GM18508 (cell line): ENCODE measurements around the gene LONRF3.
"Not testable (repeated sequence)": the region's sequence is repeated elsewhere in the genome, so short reads cannot be mapped to it uniquely, and the experiment has no call there.

ENCODE experiments used
- ATAC-seq: cut with Tn5 transposase; IDR thresholded peaks from one replicate; pipeline ENCODE4 v1.9.1; 2021; ENCODE audit warnings: moderate number of reproducible peaks; ENCODE audit not compliant: insufficient read depth, unreplicated experiment

The LONRF3 gene

DNA sequence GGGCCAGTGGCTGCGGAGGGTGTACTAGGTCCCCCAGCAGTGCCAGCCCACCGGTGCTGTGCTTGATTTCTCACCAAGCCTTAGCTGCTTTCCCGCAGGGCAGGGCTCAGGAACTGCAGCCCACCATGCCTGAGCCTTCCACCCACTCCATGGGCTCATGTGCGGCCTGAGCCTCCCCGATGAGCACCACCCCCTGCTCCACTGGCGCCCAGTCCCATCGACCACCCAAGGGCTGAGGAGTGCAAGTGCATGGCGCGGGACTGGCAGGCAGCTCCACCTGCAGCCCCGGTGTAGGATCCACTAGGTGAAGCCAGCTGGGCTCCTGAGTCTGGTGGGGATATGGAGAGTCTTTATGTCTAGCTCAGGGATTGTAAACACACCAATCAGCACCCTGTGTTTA, 55.2 kb downstream of the LONRF3 start:
- not testable (repeated sequence) for ATAC-seq

GRCh38 chrX:119030990-119031389, 56.6 kb downstream of the LONRF3 start:
- no peak for ATAC-seq

GRCh38 chrX:119036107-119037029, 62.0 kb downstream of the LONRF3 start:
- no peak for ATAC-seq

- ATAC-seq, result no peak
Observed at GRCh38 chrX:119040432-119040831, 66.0 kb downstream of the LONRF3 start.

GRCh38 chrX:119041175-119041574, 66.8 kb downstream of the LONRF3 start:
- ATAC-seq, result no peak

DNA sequence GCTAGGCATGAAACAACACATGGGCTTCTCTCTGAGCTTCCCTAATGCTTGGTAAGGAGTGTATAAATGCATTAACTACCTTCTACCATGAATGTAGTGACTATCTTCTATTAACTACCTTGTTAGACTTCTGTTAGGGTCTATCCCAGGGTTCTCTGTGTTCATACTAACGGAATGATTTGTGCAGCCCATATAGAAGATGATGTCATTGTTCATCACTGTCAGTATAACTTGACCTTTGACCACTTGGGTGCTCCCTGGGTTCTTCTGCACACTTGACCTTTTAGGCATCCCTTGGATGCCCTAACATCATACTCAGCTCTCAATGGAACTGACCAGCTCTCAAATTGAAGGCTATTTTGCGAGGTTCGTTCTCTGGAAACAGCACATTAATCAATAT, 67.6 kb downstream of the LONRF3 start:
- no peak for ATAC-seq

DNA sequence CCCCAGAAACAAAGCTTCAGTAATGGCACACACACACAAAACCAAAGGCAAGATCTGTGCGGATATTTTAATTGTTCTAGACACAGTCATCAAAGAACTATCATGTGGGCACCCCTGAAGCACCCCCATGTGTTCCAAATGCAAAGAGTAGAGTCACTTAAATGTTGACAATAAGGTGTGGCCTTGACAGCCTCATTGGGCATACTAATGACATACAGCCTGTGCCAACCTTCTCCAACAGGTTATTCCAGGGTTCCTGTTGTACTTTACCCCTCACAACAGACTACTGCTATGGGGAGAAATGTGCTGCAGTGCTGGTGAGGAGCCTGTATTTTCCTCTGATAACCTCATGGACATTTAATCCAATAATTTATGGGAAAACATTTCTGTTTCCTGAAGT, 68.6 kb downstream of the LONRF3 start:
- ATAC-seq, result no peak

- ATAC-seq, result no peak
Observed at GRCh38 chrX:119045884-119046283, 71.5 kb downstream of the LONRF3 start.

GRCh38 chrX:119055687-119056086, 81.3 kb downstream of the LONRF3 start:
- no peak for ATAC-seq

DNA sequence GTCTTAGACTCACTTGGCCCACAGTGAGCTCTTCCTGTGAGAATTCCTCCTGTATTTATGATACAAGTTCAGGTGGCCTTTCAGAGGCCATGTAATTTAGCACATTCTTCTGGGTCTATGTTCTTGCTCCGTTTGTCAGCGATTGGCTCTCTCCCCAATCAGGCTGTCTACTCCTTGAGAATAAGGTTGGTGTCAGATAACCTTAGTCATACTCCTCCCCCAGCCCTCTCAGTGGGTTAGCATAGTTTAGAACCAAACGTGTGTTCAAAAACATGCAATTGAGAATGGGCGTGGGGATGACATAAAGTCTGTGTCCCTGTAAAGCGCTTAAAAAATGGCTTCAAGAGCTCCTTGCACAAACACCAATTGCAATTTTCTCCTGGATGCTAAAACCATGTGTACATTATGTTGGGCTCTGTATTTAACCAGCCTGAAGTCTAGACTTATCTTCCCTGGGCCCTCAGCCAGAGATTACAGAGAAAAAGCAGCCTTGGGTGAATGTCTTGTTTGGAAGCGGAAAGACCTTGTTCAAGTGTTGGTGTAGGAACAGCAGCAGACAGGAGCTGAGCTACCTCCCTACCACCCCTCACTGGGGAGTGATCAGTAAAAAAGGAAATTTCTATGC, 88.4 kb downstream of the LONRF3 start:
- no peak for ATAC-seq

DNA sequence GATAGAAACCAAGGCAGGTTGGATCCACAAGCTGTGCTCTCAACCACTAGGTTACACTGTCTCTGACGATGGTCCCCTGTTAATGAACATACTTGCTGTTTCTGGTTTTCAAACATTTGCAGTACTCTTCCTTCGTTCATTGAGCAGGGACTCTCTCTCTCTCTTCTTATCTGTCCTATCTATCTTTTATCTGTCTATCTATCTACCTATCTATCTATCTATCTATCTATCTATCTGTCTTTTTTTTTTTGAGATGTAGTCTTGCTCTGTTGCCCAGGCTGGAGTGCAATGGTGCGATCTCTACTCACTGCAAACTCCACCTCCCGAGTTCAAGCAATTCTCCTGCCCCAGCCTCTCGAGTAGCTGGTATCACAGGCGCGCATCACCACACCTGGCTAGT, 89.0 kb downstream of the LONRF3 start:
- no peak for ATAC-seq

DNA sequence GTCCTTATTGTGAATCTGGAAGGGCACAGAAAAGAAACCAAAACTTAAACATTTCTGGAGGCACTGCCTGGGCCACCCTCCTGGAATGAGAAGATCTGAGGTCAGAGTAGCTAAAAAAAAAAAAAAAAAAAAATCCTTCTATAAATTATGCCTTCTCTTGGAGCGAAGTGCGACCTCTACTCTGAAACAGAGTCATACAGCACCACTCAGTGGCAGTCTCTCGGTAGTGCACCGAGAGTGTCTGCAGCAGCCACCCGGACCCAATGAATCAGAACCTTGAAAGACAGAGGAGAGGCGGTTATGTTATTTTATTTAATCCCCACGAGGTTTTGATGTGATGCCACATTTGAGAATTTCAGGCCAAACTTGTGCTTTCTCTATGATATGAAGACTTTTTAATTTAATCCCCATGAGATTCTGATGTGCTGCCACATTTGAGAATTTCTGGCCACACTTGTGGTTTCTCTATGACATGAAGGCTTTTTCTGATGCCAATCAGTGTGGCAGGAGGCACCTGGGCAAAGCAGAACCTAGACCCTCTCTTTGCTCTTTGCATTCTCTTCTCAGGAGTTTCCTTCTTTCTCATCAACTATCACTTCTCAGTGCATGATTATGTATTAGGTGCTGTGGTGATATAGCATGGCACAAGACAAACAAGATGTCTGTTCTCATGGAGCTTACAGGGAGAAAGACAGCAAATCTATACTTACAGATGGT, 92.8 kb downstream of the LONRF3 start:
- no peak for ATAC-seq
